HEK293 (cell line): ENCODE results near the gene MLN.
A peak's percentile ranks its signal among the peaks of the same experiment; 100 is the strongest.

Source experiments
- FEZF1 ChIP-seq: fragments of 450-650 bp; formaldehyde crosslinking; IDR thresholded peaks from 2 replicates; pipeline ENCODE4 v1.5.1; 2016; ENCODE audit warnings: missing biosample characterization, missing genetic modification characterization
- GLIS2 ChIP-seq: fragments of 450-650 bp; formaldehyde crosslinking; IDR thresholded peaks from 2 replicates; pipeline ENCODE4 v1.5.1; 2016; ENCODE audit warnings: missing biosample characterization, missing genetic modification characterization
- KLF16 ChIP-seq: fragments of 450-650 bp; formaldehyde crosslinking; IDR thresholded peaks from 2 replicates; pipeline ENCODE4 v1.5.1; 2017; ENCODE audit warnings: missing biosample characterization, missing genetic modification characterization
- KLF17 ChIP-seq: fragments of 450-650 bp; formaldehyde crosslinking; IDR thresholded peaks from 2 replicates; pipeline ENCODE4 v1.5.1; 2016; ENCODE audit warnings: missing biosample characterization, missing genetic modification characterization
- KLF7 ChIP-seq: fragments of 450-650 bp; formaldehyde crosslinking; IDR thresholded peaks from 2 replicates; pipeline ENCODE4 v1.5.1; 2016; ENCODE audit warnings: missing biosample characterization, missing genetic modification characterization, borderline replicate concordance
- KLF8 ChIP-seq: fragments of 450-650 bp; formaldehyde crosslinking; IDR thresholded peaks from 2 replicates; pipeline ENCODE4 v1.5.1; 2016; ENCODE audit warnings: missing biosample characterization, missing genetic modification characterization
- KLF9 ChIP-seq: fragments of 450-650 bp; formaldehyde crosslinking; IDR thresholded peaks from 2 replicates; pipeline ENCODE4 v1.5.1; 2016; ENCODE audit warnings: missing biosample characterization, missing genetic modification characterization, low read depth
- SCRT2 ChIP-seq: fragments of 450-650 bp; formaldehyde crosslinking; IDR thresholded peaks from 2 replicates; pipeline ENCODE4 v1.5.1; 2016; ENCODE audit warnings: missing biosample characterization, missing genetic modification characterization
- TSHZ1 ChIP-seq: fragments of 450-650 bp; formaldehyde crosslinking; IDR thresholded peaks from 2 replicates; pipeline ENCODE4 v1.5.1; 2016; ENCODE audit warnings: missing biosample characterization, missing genetic modification characterization, borderline replicate concordance
- ZBTB11 ChIP-seq: fragments of 450-650 bp; formaldehyde crosslinking; conservative IDR thresholded peaks from 2 replicates; pipeline ENCODE4 v1.5.1; 2016; ENCODE audit warnings: low read depth, missing biosample characterization, missing genetic modification characterization
- ZBTB7A ChIP-seq: fragments of 450-650 bp; formaldehyde crosslinking; IDR thresholded peaks from 2 replicates; pipeline ENCODE4 v1.5.1; 2016; ENCODE audit warnings: low read depth, missing biosample characterization, missing genetic modification characterization
- ZNF121 ChIP-seq: fragments of 450-650 bp; formaldehyde crosslinking; IDR thresholded peaks from 2 replicates; pipeline ENCODE4 v1.5.1; 2016; ENCODE audit warnings: missing biosample characterization, missing genetic modification characterization
- ZNF157 ChIP-seq: fragments of 450-650 bp; formaldehyde crosslinking; IDR thresholded peaks from 2 replicates; pipeline ENCODE4 v1.5.1; 2016; ENCODE audit warnings: missing biosample characterization, missing genetic modification characterization
- ZNF184 ChIP-seq: fragments of 450-650 bp; IDR thresholded peaks from 2 replicates; pipeline ENCODE4 v1.5.1; 2018; ENCODE audit warnings: missing biosample characterization, mild to moderate bottlenecking, missing genetic modification characterization
- ZNF214 ChIP-seq: fragments of 450-650 bp; formaldehyde crosslinking; IDR thresholded peaks from 2 replicates; pipeline ENCODE4 v1.5.1; 2017; ENCODE audit warnings: missing biosample characterization, mild to moderate bottlenecking, missing genetic modification characterization, borderline replicate concordance
- ZNF223 ChIP-seq: fragments of 450-650 bp; formaldehyde crosslinking; IDR thresholded peaks from 2 replicates; pipeline ENCODE4 v1.5.1; 2016; ENCODE audit warnings: missing biosample characterization, missing genetic modification characterization
- ZNF24 ChIP-seq: fragments of 450-650 bp; formaldehyde crosslinking; IDR thresholded peaks from 2 replicates; pipeline ENCODE4 v1.5.1; 2016; ENCODE audit warnings: missing biosample characterization, missing genetic modification characterization
- ZNF266 ChIP-seq: fragments of 450-650 bp; formaldehyde crosslinking; IDR thresholded peaks from 2 replicates; pipeline ENCODE4 v1.5.1; 2016; ENCODE audit warnings: missing biosample characterization, missing genetic modification characterization, low read depth
- ZNF394 ChIP-seq: fragments of 450-650 bp; formaldehyde crosslinking; IDR thresholded peaks from 2 replicates; pipeline ENCODE4 v1.5.1; 2016; ENCODE audit warnings: missing biosample characterization, missing genetic modification characterization, mild to moderate bottlenecking, moderate library complexity, borderline replicate concordance
- ZNF416 ChIP-seq: fragments of 450-650 bp; formaldehyde crosslinking; IDR thresholded peaks from 2 replicates; pipeline ENCODE4 v1.5.1; 2016; ENCODE audit warnings: missing biosample characterization, missing genetic modification characterization
- ZNF518A ChIP-seq: fragments of 450-650 bp; formaldehyde crosslinking; conservative IDR thresholded peaks from 2 replicates; pipeline ENCODE4 v1.5.1; 2016; ENCODE audit warnings: low read depth, missing biosample characterization, missing genetic modification characterization
- ZNF549 ChIP-seq: fragments of 450-650 bp; IDR thresholded peaks from 2 replicates; pipeline ENCODE4 v1.5.1; 2018; ENCODE audit warnings: missing biosample characterization, missing genetic modification characterization, mild to moderate bottlenecking, inconsistent platforms, moderate library complexity
- ZNF585B ChIP-seq: fragments of 450-650 bp; formaldehyde crosslinking; IDR thresholded peaks from 2 replicates; pipeline ENCODE4 v1.5.1; 2016; ENCODE audit warnings: missing biosample characterization, missing genetic modification characterization
- ZNF792 ChIP-seq: fragments of 450-650 bp; formaldehyde crosslinking; IDR thresholded peaks from 2 replicates; pipeline ENCODE4 v1.5.1; 2016; ENCODE audit warnings: missing biosample characterization, missing genetic modification characterization

MLN gene

GRCh38 chr6:33788694-33789549 lies 14.9 kb downstream of the MLN start, which contains the start of gene LEMD2 (continued):
- TF ChIP-seq ZNF518A (tag by site-specific recombination): peak; percentile 67; the same call in 1 of the 2 replicates
- TF ChIP-seq FEZF1 (tag by site-specific recombination): no peak
- TF ChIP-seq KLF7: peak; percentile 70; the same call in 1 of the 2 replicates
- no peak for TF ChIP-seq ZNF214 (tag by site-specific recombination)
- 0 out of 2 replicates have a peak, but pooled peaks have one; percentile 71 for TF ChIP-seq ZBTB7A (tag by site-specific recombination)
- peak; percentile 78 for TF ChIP-seq ZBTB11
- no peak; the same call in 1 of the 2 replicates for TF ChIP-seq SCRT2 (tag by site-specific recombination)
- TF ChIP-seq ZNF792 (tag by site-specific recombination): no peak
- TF ChIP-seq ZNF121: no peak
- peak; percentile 96 for TF ChIP-seq KLF8 (tag by site-specific recombination)
- TF ChIP-seq ZNF585B (tag by site-specific recombination): no peak
- no peak for TF ChIP-seq ZNF157 (tag by site-specific recombination)
- TF ChIP-seq ZNF416: no peak
- TF ChIP-seq ZNF223 (tag by site-specific recombination): no peak; the same call in 1 of the 2 replicates
- no peak for TF ChIP-seq ZNF549 (tag by site-specific recombination)
- TF ChIP-seq GLIS2 (tag by site-specific recombination): peak; percentile 71
- TF ChIP-seq KLF16 (tag by site-specific recombination): no peak
- TF ChIP-seq KLF9 (tag by site-specific recombination): peak; percentile 79
- TF ChIP-seq TSHZ1 (tag by site-specific recombination): no peak
- TF ChIP-seq KLF17 (tag by site-specific recombination): 0 out of 2 replicates have a peak, but pooled peaks have one; percentile 86
- TF ChIP-seq ZNF394 (tag by site-specific recombination): no peak; the same call in 1 of the 2 replicates
- no peak for TF ChIP-seq ZNF24 (tag by site-specific recombination)
- no peak for TF ChIP-seq ZNF266
- no peak for TF ChIP-seq ZNF184 (tag by site-specific recombination)
